Endodermal cell (in vitro differentiated cells): ENCODE results near the gene ADRA2B. TPM values are rescaled to one million over a fixed set of nuclear protein-coding genes. Genes with fewer than 3 reads are reported as not detected.

Experiments
- DNase-seq: peaks from one replicate; pipeline ENCODE4 v3.0.0-alpha.2; 2017
- H3K27ac ChIP-seq: 2 replicates; pipeline ENCODE4 v1.5.1; 2013; ENCODE audit warnings: mild to moderate bottlenecking, low read depth, low read length, moderate library complexity
- H3K27me3 ChIP-seq: 2 replicates; pipeline ENCODE4 v1.6.1; 2013; ENCODE audit warnings: mild to moderate bottlenecking, low read length, moderate library complexity; ENCODE audit not compliant: insufficient read depth, control insufficient read depth, poor library complexity, severe bottlenecking
- H3K36me3 ChIP-seq: 2 replicates; pipeline ENCODE4 v1.7.0; 2013; ENCODE audit warnings: mild to moderate bottlenecking, low read length, moderate library complexity; ENCODE audit not compliant: control insufficient read depth, insufficient read depth
- H3K4me1 ChIP-seq: one replicate; pipeline ENCODE4 v1.7.0; 2013; ENCODE audit warnings: low read length; ENCODE audit not compliant: control insufficient read depth, insufficient read depth
- H3K4me3 ChIP-seq: 2 replicates; pipeline ENCODE4 v1.5.1; 2013; ENCODE audit warnings: mild to moderate bottlenecking, low read length, moderate library complexity
- H3K9ac ChIP-seq: 2 replicates; pipeline ENCODE4 v1.6.1; 2013; ENCODE audit warnings: mild to moderate bottlenecking, low read length, moderate library complexity; ENCODE audit not compliant: poor library complexity, severe bottlenecking; ENCODE audit errors: extremely low read depth
- H3K9me3 ChIP-seq: 2 replicates; pipeline ENCODE4 v1.6.1; 2013; ENCODE audit warnings: mild to moderate bottlenecking, low read length, moderate library complexity; ENCODE audit not compliant: control insufficient read depth
- H3K27ac Mint-ChIP-seq: 2 replicates; pipeline ENCODE4 v1.8.0; 2020; ENCODE audit warnings: mixed read lengths
- H3K27me3 Mint-ChIP-seq: 2 replicates; pipeline ENCODE4 v1.8.0; 2021; ENCODE audit warnings: mild to moderate bottlenecking, mixed read lengths; ENCODE audit not compliant: insufficient read depth
- H3K36me3 Mint-ChIP-seq: 2 replicates; pipeline ENCODE4 v1.8.0; 2020; ENCODE audit warnings: low read depth, mixed read lengths
- H3K4me1 Mint-ChIP-seq: 2 replicates; pipeline ENCODE4 v1.8.0; 2020; ENCODE audit warnings: mixed read lengths
- H3K4me3 Mint-ChIP-seq: 2 replicates; pipeline ENCODE4 v1.8.0; 2020; ENCODE audit warnings: mild to moderate bottlenecking, moderate library complexity, mixed read lengths
- H3K9me3 Mint-ChIP-seq: 2 replicates; pipeline ENCODE4 v1.8.0; 2020; ENCODE audit warnings: mild to moderate bottlenecking, mixed read lengths
- WGBS, 2 experiments: methylation state at CpG; one replicate each; pipeline versions ENCODE4 v1.1.5 to v1.1.7; 2013; ENCODE audit warnings: missing lambda C conversion rate in 2 of 2, mixed read lengths in 1 of 2; ENCODE audit not compliant: insufficient coverage in 1 of 2, insufficient read length in 1 of 2; 5-methylcytosine and 5-hydroxymethylcytosine counted together
- total RNA-seq, 2 donors: library from RNA; stranded (reverse); fragmentation: NEBNext Ultra II Directional in 1 of 2; extraction: Animal tissue kit (Norgen Biotek cat#: 25700) in 1 of 2; gene quantifications; 2 replicates in 1 of 2; 3 replicates in 1 of 2; pipeline ENCODE4 v1.2.1, GENCODE V29; 2021
- TF ChIP-seq, protein P1 (sequence below): fragments of 200-600 bp; sonication (generic); conservative IDR thresholded peaks from 2 replicates; pipeline ENCODE4 v1.5.0; 2021; ENCODE audit warnings: antibody characterized with exemption, mild to moderate bottlenecking

Gene ADRA2B
- total RNA-seq, 2 donors from 2014 or later: 2.4 to 3.8 TPM

DNA sequence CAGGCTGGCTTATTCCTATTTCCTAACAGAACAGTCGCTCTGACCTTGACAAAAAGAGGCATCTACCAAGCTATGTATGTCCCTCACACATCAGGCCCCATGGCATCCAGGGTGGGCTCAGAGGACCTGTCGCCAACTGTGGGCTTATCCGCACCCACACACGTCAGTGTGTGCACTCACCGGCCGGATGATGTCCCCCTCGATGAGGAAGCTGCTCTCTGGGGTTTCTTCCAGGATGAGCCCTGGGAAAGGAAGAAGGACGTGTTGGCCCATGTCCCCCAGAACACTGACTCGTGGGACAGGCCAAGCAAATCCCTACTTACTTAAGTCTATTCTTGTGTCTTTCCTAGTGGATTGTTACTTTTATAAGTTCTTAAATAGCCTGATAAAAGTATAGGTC lies 18.8 kb upstream of the ADRA2B start:
- H3K9me3 ChIP-seq: no peaks in the 10 kb centered on the region
- H3K4me1 Mint-ChIP-seq: peaks cover 2% of the 10 kb centered on the region
- 85 to 100% methylated on average over 2 to 9 of the region's 9 CpGs for WGBS, 2 experiments
- no peaks in the 10 kb centered on the region for H3K4me1 ChIP-seq
- H3K27ac ChIP-seq: no peak overlapping the region
- H3K4me3 Mint-ChIP-seq: no peak overlapping the region
- H3K9me3 Mint-ChIP-seq: no peaks in the 10 kb centered on the region
- H3K27me3 ChIP-seq: peaks cover 3% of the 10 kb centered on the region
- H3K27me3 Mint-ChIP-seq: peaks cover 23% of the 10 kb centered on the region
- H3K36me3 Mint-ChIP-seq: no peaks in the 10 kb centered on the region
- no peak overlapping the region for H3K27ac Mint-ChIP-seq
- TF ChIP-seq, protein P1, sequence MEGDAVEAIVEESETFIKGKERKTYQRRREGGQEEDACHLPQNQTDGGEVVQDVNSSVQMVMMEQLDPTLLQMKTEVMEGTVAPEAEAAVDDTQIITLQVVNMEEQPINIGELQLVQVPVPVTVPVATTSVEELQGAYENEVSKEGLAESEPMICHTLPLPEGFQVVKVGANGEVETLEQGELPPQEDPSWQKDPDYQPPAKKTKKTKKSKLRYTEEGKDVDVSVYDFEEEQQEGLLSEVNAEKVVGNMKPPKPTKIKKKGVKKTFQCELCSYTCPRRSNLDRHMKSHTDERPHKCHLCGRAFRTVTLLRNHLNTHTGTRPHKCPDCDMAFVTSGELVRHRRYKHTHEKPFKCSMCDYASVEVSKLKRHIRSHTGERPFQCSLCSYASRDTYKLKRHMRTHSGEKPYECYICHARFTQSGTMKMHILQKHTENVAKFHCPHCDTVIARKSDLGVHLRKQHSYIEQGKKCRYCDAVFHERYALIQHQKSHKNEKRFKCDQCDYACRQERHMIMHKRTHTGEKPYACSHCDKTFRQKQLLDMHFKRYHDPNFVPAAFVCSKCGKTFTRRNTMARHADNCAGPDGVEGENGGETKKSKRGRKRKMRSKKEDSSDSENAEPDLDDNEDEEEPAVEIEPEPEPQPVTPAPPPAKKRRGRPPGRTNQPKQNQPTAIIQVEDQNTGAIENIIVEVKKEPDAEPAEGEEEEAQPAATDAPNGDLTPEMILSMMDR: no peak
- H3K9ac ChIP-seq: no peak overlapping the region
- H3K36me3 ChIP-seq: no peaks in the 10 kb centered on the region
- no peak overlapping the region for H3K4me3 ChIP-seq
- no peak for DNase-seq

DNA sequence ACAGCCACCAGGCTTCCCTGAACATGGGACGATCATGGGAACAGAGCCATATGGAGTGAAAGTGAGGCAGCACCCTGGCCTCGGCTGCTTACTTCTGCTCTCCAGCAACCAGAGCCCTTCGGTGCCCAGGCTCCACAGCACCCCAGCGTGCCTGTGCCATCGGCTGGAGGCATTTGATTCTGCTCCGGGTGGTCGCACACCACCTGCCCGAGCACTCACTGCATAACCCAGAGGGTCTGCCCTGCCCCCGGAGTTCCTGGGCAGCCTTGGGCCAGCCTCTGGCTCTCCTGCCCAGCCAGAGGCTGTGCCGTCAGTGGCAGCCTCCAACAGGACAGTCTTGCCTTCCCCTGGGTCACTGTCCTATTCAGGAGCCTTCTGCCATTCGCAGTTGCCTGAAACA lies 18.1 kb upstream of the ADRA2B start:
- H3K4me3 Mint-ChIP-seq: no peak overlapping the region

DNA sequence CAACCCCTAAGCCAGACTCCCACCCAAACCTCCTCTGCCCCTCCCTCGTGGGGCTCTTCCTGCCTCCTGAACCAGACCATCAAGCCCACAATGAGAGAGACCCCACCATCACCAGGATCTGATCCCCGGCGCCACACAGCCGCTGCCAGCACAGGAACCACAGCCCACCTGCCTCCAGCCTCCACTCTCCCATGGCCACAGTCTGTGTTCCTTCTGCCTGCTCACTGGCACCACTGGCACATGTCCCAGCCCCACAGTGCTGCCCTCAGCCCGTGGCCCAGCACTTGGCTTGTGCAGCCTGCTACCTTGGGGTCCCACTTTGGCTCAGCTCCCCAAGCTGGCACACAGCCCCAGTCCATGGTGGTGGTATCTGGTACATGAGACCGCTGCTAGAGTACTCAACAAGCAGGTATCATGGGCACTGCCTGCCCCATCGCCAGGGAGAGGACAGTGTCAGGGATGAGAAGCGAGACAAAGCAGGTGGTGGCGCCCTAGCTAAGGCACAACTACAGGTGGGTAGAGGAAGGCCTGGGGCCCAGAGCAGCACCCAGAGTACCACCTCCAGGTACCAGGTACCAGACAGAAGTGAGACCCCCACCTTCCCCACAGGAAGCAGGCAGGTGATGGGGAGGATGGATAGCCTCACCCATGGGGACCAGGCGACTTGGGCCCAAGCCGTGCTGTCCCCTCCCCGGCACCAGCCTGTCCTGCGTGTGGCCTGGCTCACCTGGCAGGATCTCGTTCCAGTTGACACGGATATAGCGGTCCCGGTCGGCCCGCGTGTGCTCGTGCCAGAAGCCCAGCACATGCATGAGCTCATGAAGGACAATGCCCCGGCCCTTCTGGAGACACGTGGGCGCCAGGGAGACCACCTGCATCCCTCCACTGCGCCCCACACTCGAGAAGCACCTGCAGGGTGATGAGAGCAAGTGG lies 15.7 kb upstream of the ADRA2B start:
- no peaks in the 10 kb centered on the region for H3K36me3 ChIP-seq
- Mint-ChIP-seq H3K4me1 (no peaks in the 10 kb centered on the region), H3K27ac (no peak overlapping the region), H3K36me3 (no peaks in the 10 kb centered on the region), H3K27me3 (peaks cover 31% of the 10 kb centered on the region), H3K9me3 (no peaks in the 10 kb centered on the region), H3K4me3 (no peak overlapping the region)
- H3K9me3 ChIP-seq: no peaks in the 10 kb centered on the region
- H3K4me3 ChIP-seq: no peak overlapping the region
- H3K4me1 ChIP-seq: no peaks in the 10 kb centered on the region
- DNase-seq: no peak
- 92 to 98% methylated on average over 16 to 26 of the region's 26 CpGs for WGBS, 2 experiments
- H3K27ac ChIP-seq: no peak overlapping the region
- H3K27me3 ChIP-seq: peaks cover 17% of the 10 kb centered on the region
- TF ChIP-seq, protein P1: no peak
- H3K9ac ChIP-seq: no peak overlapping the region

More for the DNA sequence above, 18.1 kb upstream of the ADRA2B start:
- TF ChIP-seq, protein P1: no peak
- Mint-ChIP-seq H3K27ac (no peak overlapping the region), H3K4me1 (peaks cover 2% of the 10 kb centered on the region), H3K9me3 (no peaks in the 10 kb centered on the region), H3K27me3 (peaks cover 26% of the 10 kb centered on the region), H3K36me3 (no peaks in the 10 kb centered on the region)
- 91 to 93% methylated on average over 11 of the region's 11 CpGs for WGBS, 2 experiments
- H3K36me3 ChIP-seq: no peaks in the 10 kb centered on the region
- H3K4me3 ChIP-seq: no peak overlapping the region
- H3K9me3 ChIP-seq: no peaks in the 10 kb centered on the region
- H3K27ac ChIP-seq: no peak overlapping the region
- H3K4me1 ChIP-seq: no peaks in the 10 kb centered on the region
- no peak for DNase-seq
- H3K9ac ChIP-seq: no peak overlapping the region
- peaks cover 5% of the 10 kb centered on the region for H3K27me3 ChIP-seq
